HepG2 (cell line): ENCODE measurements around the gene NXT1. TPM values are rescaled to one million over a fixed set of nuclear protein-coding genes. Genes with fewer than 3 reads are reported as not detected.

Experiments used
- ATAC-seq: fragments of 200-7000 bp; cut with Tn5 transposase; 3 replicates; pipeline ENCODE4 v1.9.1; 2020; ENCODE audit warnings: mild to moderate bottlenecking, moderate library complexity
- BruUV-seq: library from RNA; stranded (reverse); fragments of 400-500 nt; replicated peaks from 2 replicates; lab custom pipeline; 2021; lab: Mats Ljungman, UMichigan
- CTCF ChIA-PET: fragments of 300-600 bp; formaldehyde crosslinking; extraction: SDS; loops from one replicate; lab custom pipeline; 2021; ENCODE audit warnings: low total read pairs, inconsistent platforms, low intra/inter-chr PET ratio; lab: Yijun Ruan, JAX
- POLR2A ChIA-PET: fragments of 350-600 bp; sonication (Branson Sonifier 250); formaldehyde crosslinking; loops from one replicate; lab custom pipeline; 2020; ENCODE audit warnings: antibody characterized with exemption, inconsistent platforms; lab: Yijun Ruan, JAX
- DNase-seq: peaks from one replicate; pipeline ENCODE4 v3.0.0-alpha.2; 2015; ENCODE audit warnings: low spot score
- FAIRE-seq: peaks from 3 replicates; lab custom pipeline; 2011; peaks lifted over from hg19 to GRCh38; lab: Jason Lieb, UNC
- H2AFZ ChIP-seq: one replicate; pipeline ENCODE4 v1.6.1; 2011; ENCODE audit warnings: low read length, inconsistent platforms
- H3K27ac ChIP-seq: fragments of 300-600 bp; 3 replicates; pipeline ENCODE4 v1.8.0; 2011; ENCODE audit warnings: mixed run types, mild to moderate bottlenecking, mixed read lengths, low read length, inconsistent platforms; ENCODE audit not compliant: insufficient read depth; ENCODE audit errors: extremely low read length
- H3K27me3 ChIP-seq, 2 experiments: fragments of 200-600 bp in 1 of 2; 2 replicates in 1 of 2; 3 replicates in 1 of 2; pipeline versions ENCODE4 v1.6.0 to v1.8.0; 2011; ENCODE audit warnings: low read length in 2 of 2, mild to moderate bottlenecking in 2 of 2, moderate library complexity in 2 of 2, inconsistent platforms in 1 of 2; ENCODE audit not compliant: insufficient read depth in 2 of 2, control insufficient read depth in 1 of 2
- H3K36me3 ChIP-seq, 2 experiments: fragments of 200-600 bp in 1 of 2; replicated peaks in 1 of 2; 2 replicates in 1 of 2; 3 replicates in 1 of 2; pipeline versions ENCODE4 v1.5.1 to v1.8.0; 2011; ENCODE audit warnings: low read length in 2 of 2, inconsistent platforms in 1 of 2; ENCODE audit not compliant: insufficient read depth in 2 of 2, control insufficient read depth in 1 of 2
- H3K4me1 ChIP-seq: 2 replicates; pipeline ENCODE4 v1.5.1; 2012; ENCODE audit warnings: low read length, inconsistent platforms; ENCODE audit not compliant: insufficient read depth
- H3K4me2 ChIP-seq: 2 replicates; pipeline ENCODE4 v1.6.0; 2011; ENCODE audit warnings: low read depth, low read length, inconsistent platforms
- H3K4me3 ChIP-seq, 3 experiments: fragments of 200-600 bp in 1 of 3; sonication (generic), shearing (Covaris generic) in 1 of 3; replicated peaks in 1 of 3; 2 replicates each; pipeline ENCODE4 v1.5.1; 2011 to 2016; ENCODE audit warnings: low read length in 3 of 3, inconsistent platforms in 2 of 3, low read depth in 2 of 3, mild to moderate bottlenecking in 2 of 3, control low read depth in 1 of 3, mixed read lengths in 1 of 3; ENCODE audit not compliant: insufficient read depth in 1 of 3
- H3K79me2 ChIP-seq: one replicate; pipeline ENCODE4 v1.6.1; 2011; ENCODE audit warnings: low read length, inconsistent platforms; ENCODE audit not compliant: insufficient read depth
- H3K9ac ChIP-seq: 2 replicates; pipeline ENCODE4 v1.6.0; 2011; ENCODE audit warnings: mild to moderate bottlenecking, low read depth, low read length, inconsistent platforms; ENCODE audit not compliant: insufficient read depth
- H3K9me3 ChIP-seq: 2 replicates; pipeline ENCODE4 v1.5.1; 2012; ENCODE audit warnings: mild to moderate bottlenecking, low read length
- H4K20me1 ChIP-seq: 2 replicates; pipeline ENCODE4 v1.6.0; 2011; ENCODE audit warnings: inconsistent platforms, mild to moderate bottlenecking, low read length, moderate library complexity; ENCODE audit not compliant: insufficient read depth
- HNF4A ChIP-seq: sonication (generic); formaldehyde crosslinking; IDR thresholded peaks from 2 replicates; pipeline ENCODE4 v1.4.0; 2020; ENCODE audit warnings: missing genetic modification reagents
- KAT8 ChIP-seq: IDR thresholded peaks from 2 replicates; pipeline ENCODE4 v1.6.1; 2016; ENCODE audit warnings: missing genetic modification reagents, missing compliant biosample characterization
- MXI1 ChIP-seq: IDR thresholded peaks from 3 replicates; pipeline ENCODE4 v1.6.1; 2012; ENCODE audit warnings: low read depth, low read length, inconsistent platforms, borderline replicate concordance
- NCOR1 ChIP-seq: fragments of 200-600 bp; sonication (generic); IDR thresholded peaks from 2 replicates; pipeline ENCODE4 v1.7.0; 2017; ENCODE audit warnings: antibody characterized with exemption, low read length, borderline replicate concordance
- NR1H2 ChIP-seq: sonication (generic); formaldehyde crosslinking; IDR thresholded peaks from 2 replicates; pipeline ENCODE4 v1.8.1; 2022; ENCODE audit warnings: low read depth, missing genetic modification reagents, borderline replicate concordance
- NR2C2 ChIP-seq: sonication (generic); formaldehyde crosslinking; IDR thresholded peaks from 2 replicates; pipeline ENCODE4 v1.4.0; 2020; ENCODE audit warnings: missing genetic modification reagents, mild to moderate bottlenecking, moderate library complexity, borderline replicate concordance
- NR2F1 ChIP-seq, 2 experiments: fragments of 450-650 bp in 1 of 2; formaldehyde crosslinking in 1 of 2; IDR thresholded peaks; 2 replicates each; pipeline versions ENCODE4 v1.5.0 to v1.6.1; 2016 to 2020; ENCODE audit warnings: mild to moderate bottlenecking in 1 of 2, missing compliant biosample characterization in 1 of 2, missing genetic modification reagents in 1 of 2, moderate library complexity in 1 of 2
- NR2F6 ChIP-seq, 2 experiments: IDR thresholded peaks; 2 replicates each; pipeline ENCODE4 v1.6.1; 2016; ENCODE audit warnings: antibody characterized with exemption in 1 of 2, mild to moderate bottlenecking in 1 of 2
- RARA ChIP-seq: IDR thresholded peaks from 2 replicates; pipeline ENCODE4 v1.6.1; 2016; ENCODE audit warnings: missing genetic modification reagents, missing compliant biosample characterization
- RXRA ChIP-seq: sonication (generic); formaldehyde crosslinking; IDR thresholded peaks from 2 replicates; pipeline ENCODE4 v1.5.1; 2020; ENCODE audit warnings: missing genetic modification reagents
- RXRB ChIP-seq: IDR thresholded peaks from 2 replicates; pipeline ENCODE4 v1.6.1; 2016; ENCODE audit warnings: borderline replicate concordance, missing genetic modification reagents, missing compliant biosample characterization
- ZBTB7B ChIP-seq: sonication (generic); formaldehyde crosslinking; IDR thresholded peaks from 2 replicates; pipeline ENCODE4 v1.4.0; 2020; ENCODE audit warnings: missing genetic modification reagents
- ZNF207 ChIP-seq: fragments of 450-650 bp; IDR thresholded peaks from 2 replicates; pipeline ENCODE4 v1.6.1; 2016; ENCODE audit warnings: antibody characterized with exemption, borderline replicate concordance
- WGBS: methylation state at CpG from one replicate; pipeline ENCODE4 v1.1.6; 2017; ENCODE audit warnings: low lambda C conversion rate; 5-methylcytosine and 5-hydroxymethylcytosine counted together
- in situ Hi-C: cut with HindIII; loops from 2 replicates; pipeline ENCODE4 v1.10.0; 2017; ENCODE audit warnings: low pct_unique_long_range_greater_than_20kb; ENCODE audit not compliant: extremely low pct_ligation_motif_present
- intact Hi-C: fragments of 100-400 bp; cut with micrococcal nuclease; formaldehyde crosslinking; loops from one replicate; pipeline ENCODE4 v1.10.0; 2022; ENCODE audit not compliant: unreplicated experiment
- polyA plus RNA-seq, 8 experiments: library from polyadenylated mRNA; depleted of rRNA in 3 of 8; stranded (reverse) in 7 of 8; unstranded in 1 of 8; fragments of >200 nt; fragmentation: Illumina TruSeq in 4 of 8; extraction: Trizol in 4 of 8; gene quantifications; 2 replicates each; pipeline versions ENCODE4 v1.2.1 to v1.2.3, GENCODE V29; 2011 to 2016; ENCODE audit warnings: low read depth in 4 of 8, missing spikeins in 1 of 8, mixed read lengths in 1 of 8; ENCODE audit not compliant: insufficient read depth in 1 of 8
- total RNA-seq, 5 experiments: library from RNA; depleted of rRNA; stranded (reverse); fragments of >200 nt; fragmentation: Illumina TruSeq; extraction: Trizol; gene quantifications; 2 replicates each; pipeline ENCODE4 v1.2.3, GENCODE V29; 2016; ENCODE audit warnings: low read depth in 1 of 5
- TF ChIP-seq, protein P1 (sequence below): sonication (generic); formaldehyde crosslinking; IDR thresholded peaks from 2 replicates; pipeline ENCODE4 v1.5.1; 2020; ENCODE audit warnings: mild to moderate bottlenecking, missing genetic modification reagents, borderline replicate concordance
- TF ChIP-seq, protein P2 (sequence below): sonication (generic); formaldehyde crosslinking; IDR thresholded peaks from 2 replicates; pipeline ENCODE4 v1.4.0; 2020; ENCODE audit warnings: missing genetic modification reagents, borderline replicate concordance

Gene NXT1
- total and polyA plus RNA-seq, 2 of the 13 experiments (the other 11 are each of a cell fraction or from before 2014, with no cell fraction given) = 35.6 to 65.9 TPM

DNA sequence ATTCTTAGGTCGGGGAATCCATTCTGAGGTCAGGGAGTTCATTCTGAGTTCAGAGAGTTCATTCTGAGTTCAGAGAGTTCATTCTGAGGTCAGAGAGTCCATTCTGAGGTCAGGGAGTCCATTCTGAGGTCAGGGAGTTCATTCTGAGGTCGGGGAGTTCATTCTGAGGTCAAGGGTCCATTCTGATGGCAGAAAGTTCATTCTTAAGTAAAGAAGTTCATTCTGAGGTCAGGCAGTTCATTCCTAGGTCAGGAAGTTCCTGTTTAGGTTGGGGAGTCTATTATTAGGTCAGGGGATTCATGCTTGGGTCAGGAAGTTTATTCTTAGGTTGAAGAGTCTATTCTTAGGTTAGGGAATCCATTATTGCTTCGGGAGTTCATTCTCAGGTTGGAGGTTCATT lies 16.5 kb upstream of the NXT1 start:
- H3K36me3 ChIP-seq = no peaks in the 10 kb centered on the region
- DNase-seq = no peak
- H3K27ac ChIP-seq = no peak overlapping the region
- TF ChIP-seq MXI1 (no peak), KAT8 (CRISPR knock-in tag) (no peak), RXRA (CRISPR knock-in tag) (0 out of 2 replicates have a peak, but pooled peaks have one; percentile 44), HNF4A (CRISPR knock-in tag) (peak; percentile 47), ZBTB7B (CRISPR knock-in tag) (no peak), NR1H2 (peak; percentile 24; the same call in 1 of the 2 replicates), NR2C2 (0 out of 2 replicates have a peak, but pooled peaks have one; percentile 18), NCOR1 (peak; percentile 81), RXRB (CRISPR knock-in tag) (0 out of 2 replicates have a peak, but pooled peaks have one; percentile 41), ZNF207 (no peak), NR2F1 (CRISPR knock-in tag; IDR thresholded peaks at IDR 0.05) (peak in 1 of 2 experiments; percentile 75; a peak in 2 of 4 replicates), NR2F6 (IDR thresholded peaks at IDR 0.05) (peak; percentile 67), NR2F6 (CRISPR knock-in tag; IDR thresholded peaks at IDR 0.05) (no peak), RARA (peak; percentile 81)
- TF ChIP-seq, protein P1, sequence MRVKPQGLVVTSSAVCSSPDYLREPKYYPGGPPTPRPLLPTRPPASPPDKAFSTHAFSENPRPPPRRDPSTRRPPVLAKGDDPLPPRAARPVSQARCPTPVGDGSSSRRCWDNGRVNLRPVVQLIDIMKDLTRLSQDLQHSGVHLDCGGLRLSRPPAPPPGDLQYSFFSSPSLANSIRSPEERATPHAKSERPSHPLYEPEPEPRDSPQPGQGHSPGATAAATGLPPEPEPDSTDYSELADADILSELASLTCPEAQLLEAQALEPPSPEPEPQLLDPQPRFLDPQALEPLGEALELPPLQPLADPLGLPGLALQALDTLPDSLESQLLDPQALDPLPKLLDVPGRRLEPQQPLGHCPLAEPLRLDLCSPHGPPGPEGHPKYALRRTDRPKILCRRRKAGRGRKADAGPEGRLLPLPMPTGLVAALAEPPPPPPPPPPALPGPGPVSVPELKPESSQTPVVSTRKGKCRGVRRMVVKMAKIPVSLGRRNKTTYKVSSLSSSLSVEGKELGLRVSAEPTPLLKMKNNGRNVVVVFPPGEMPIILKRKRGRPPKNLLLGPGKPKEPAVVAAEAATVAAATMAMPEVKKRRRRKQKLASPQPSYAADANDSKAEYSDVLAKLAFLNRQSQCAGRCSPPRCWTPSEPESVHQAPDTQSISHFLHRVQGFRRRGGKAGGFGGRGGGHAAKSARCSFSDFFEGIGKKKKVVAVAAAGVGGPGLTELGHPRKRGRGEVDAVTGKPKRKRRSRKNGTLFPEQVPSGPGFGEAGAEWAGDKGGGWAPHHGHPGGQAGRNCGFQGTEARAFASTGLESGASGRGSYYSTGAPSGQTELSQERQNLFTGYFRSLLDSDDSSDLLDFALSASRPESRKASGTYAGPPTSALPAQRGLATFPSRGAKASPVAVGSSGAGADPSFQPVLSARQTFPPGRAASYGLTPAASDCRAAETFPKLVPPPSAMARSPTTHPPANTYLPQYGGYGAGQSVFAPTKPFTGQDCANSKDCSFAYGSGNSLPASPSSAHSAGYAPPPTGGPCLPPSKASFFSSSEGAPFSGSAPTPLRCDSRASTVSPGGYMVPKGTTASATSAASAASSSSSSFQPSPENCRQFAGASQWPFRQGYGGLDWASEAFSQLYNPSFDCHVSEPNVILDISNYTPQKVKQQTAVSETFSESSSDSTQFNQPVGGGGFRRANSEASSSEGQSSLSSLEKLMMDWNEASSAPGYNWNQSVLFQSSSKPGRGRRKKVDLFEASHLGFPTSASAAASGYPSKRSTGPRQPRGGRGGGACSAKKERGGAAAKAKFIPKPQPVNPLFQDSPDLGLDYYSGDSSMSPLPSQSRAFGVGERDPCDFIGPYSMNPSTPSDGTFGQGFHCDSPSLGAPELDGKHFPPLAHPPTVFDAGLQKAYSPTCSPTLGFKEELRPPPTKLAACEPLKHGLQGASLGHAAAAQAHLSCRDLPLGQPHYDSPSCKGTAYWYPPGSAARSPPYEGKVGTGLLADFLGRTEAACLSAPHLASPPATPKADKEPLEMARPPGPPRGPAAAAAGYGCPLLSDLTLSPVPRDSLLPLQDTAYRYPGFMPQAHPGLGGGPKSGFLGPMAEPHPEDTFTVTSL (CRISPR knock-in tag) = no peak
- TF ChIP-seq, protein P2, sequence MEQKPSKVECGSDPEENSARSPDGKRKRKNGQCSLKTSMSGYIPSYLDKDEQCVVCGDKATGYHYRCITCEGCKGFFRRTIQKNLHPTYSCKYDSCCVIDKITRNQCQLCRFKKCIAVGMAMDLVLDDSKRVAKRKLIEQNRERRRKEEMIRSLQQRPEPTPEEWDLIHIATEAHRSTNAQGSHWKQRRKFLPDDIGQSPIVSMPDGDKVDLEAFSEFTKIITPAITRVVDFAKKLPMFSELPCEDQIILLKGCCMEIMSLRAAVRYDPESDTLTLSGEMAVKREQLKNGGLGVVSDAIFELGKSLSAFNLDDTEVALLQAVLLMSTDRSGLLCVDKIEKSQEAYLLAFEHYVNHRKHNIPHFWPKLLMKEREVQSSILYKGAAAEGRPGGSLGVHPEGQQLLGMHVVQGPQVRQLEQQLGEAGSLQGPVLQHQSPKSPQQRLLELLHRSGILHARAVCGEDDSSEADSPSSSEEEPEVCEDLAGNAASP (CRISPR knock-in tag) = peak; percentile 34; the same call in 1 of the 2 replicates
- no peak overlapping the region for H3K9ac ChIP-seq
- no peaks in the 10 kb centered on the region for H3K79me2 ChIP-seq
- no TSS peak for BruUV-seq
- ChIA-PET POLR2A (no interaction called here), CTCF (no interaction called here)
- FAIRE-seq = peak; percentile 44
- intact Hi-C loops = no loop called here
- no peak overlapping the region for H3K4me2 ChIP-seq
- WGBS = 14% methylated on average over 3 of the region's 3 CpGs
- no peaks in the 10 kb centered on the region for H3K27me3 ChIP-seq
- in situ Hi-C loops = no loop called here
- peaks cover 17% of the 10 kb centered on the region for H3K4me1 ChIP-seq
- H3K9me3 ChIP-seq = no peaks in the 10 kb centered on the region
- no peak for ATAC-seq
- H2AFZ ChIP-seq = no peak overlapping the region
- H4K20me1 ChIP-seq = no peaks in the 10 kb centered on the region
- no peak overlapping the region for H3K4me3 ChIP-seq
